GM18951 (cell line): ENCODE measurements around the gene MATK.

Experiments
- POLR2A ChIP-seq: IDR thresholded peaks from 4 replicates; pipeline ENCODE4 v1.6.1; 2011; ENCODE audit warnings: mild to moderate bottlenecking; ENCODE audit not compliant: insufficient read length, insufficient read depth; ENCODE audit errors: extremely low read depth
- in situ Hi-C: fragments of 300-500 bp; cut with MboI; formaldehyde crosslinking; loops from one replicate; pipeline ENCODE4 v1.12.0; 2022; ENCODE audit warnings: low sequenced_read_pairs, mixed read lengths, inconsistent platforms; ENCODE audit not compliant: unreplicated experiment

MATK gene

DNA sequence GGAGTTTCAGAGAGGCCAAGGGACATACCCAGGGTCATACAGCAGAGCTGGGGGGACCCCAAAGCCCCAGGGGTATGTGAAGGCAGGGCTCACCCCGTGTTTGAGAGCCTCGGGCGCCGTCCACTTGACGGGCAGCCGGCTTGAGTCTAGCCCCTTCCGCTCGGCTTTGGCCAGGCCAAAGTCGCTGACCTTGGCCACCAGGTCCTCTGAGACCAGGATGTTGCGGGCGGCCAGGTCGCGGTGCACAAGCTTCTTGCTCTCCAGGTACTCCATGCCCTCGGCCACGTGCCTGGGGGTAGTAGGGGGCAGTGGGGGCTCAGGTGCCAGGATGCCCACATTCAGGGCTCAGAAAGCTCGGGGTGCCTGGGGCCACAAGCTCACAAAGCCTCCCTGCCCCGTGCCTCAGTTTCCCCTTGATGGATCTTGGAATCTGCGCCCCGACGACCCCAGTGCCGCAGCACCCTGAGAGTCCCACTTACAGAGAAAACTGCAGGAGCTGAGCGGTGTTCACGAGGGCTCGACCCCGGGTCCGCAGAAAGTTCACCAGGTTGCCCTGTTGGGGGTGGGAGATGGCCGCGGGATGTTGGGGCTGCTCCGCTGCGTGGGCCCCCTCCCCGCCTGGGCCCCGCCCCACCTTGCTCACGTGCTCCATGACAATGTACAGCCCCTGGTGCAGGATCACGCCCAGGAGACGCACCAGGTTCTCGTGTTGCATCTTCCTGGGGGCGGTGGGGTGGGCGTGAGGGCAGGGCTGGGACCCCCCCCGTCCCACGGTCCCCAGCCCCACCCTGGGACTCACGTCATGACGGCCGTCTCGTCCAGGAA lies 7.1 kb downstream of the MATK start:
- no peak for TF ChIP-seq POLR2A
- in situ Hi-C loops: no loop called here

DNA sequence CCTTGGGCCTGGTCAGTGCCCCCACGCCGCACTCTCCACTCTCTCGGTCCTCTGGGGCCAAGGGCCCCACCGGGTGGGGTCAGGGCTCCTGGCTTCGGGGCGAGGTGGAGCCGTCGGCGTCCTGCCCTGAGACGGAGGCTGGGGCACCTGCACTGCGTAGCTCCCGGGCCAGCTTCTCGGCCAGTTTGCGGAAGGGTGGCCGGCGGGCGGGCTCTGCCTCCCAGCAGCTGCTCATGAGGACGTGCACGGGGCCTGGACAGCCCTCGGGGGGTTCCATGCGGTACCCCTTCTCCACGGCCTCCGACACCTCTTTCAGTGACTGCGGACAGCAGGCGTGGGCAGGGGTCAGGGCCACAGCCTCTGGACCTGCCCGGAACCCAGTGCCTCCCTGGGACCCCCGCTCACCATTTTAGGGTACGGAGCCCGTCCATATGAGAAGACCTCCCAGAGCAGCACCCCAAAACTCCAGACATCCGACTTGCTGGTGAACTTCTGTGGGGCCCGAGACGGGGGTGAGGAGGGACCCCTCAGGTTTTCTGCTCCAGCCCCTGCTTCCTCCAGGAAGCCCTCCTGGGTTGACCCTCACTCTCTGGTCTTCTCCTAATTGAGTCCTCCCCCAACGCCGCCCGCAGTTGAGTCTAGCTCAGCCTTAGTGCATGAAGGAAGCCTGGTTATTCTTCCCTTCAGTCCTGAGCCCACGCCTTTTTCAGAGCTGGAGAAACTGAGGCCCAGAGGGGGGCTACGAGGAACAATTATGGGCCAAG lies 7.9 kb downstream of the MATK start:
- TF ChIP-seq POLR2A: no peak
- in situ Hi-C loops: no loop called here

DNA sequence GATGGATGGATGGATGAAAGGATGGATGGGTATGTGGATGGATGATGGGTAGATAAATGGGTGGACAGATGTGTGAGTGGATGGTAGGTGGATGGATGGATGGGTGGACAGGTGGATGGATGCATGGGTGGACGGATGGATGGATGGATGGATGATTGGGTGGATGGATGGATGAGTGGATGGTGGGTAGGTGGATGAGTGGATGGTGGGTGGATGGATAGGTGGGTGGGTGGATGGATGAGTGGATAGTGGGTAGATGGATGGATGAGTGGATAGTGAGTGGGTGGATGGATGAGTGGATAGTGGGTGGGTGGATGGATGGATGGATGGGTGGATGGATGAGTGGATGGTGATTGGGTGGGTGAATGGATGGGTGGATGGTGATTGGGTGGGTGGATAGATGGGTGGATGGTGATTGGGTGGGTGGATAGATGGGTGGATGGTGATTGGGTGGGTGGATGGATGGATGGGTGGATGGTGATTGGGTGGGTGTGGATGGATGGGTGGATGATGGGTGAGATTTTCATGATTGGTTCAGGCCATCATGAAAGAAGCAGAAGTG lies 9.6 kb downstream of the MATK start:
- in situ Hi-C loops: no loop called here
- no peak for TF ChIP-seq POLR2A

DNA sequence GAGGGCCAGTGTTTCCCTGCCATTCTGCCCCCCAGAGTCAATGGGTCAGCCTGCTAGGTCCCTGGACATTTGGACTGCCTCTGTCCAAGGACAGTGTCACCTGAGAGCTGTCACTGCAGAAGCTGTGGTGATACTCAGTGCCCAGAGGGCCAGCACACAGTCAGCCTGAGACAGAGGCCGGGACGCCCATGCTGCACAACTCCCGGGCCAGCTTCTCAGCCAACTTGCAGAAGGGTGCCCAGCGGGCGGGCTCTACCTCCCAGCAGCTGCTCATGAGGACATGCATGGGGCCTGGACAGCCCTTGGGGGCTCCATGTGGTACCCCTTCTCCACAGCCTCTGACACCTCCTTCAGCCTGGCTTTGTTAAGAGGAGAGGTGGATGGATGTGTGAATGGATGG lies 10.3 kb downstream of the MATK start:
- no peak for TF ChIP-seq POLR2A

DNA sequence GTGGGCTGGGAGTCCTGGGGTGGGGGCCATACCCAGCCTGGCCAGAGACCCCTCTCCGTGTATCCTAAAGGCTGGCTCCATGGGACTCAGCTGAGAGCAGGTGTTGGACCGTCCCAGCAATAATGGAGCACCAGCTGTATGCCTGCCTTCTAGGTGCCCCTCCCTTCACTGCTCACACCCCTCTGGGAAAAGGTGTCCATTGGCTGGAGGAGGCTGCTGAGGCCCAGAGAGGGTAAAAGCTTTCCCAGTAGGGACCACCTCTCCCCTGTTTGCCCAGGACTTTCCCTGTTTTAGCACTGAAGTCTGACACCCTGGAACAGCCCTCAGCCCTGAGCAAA lies 10.8 kb downstream of the MATK start:
- TF ChIP-seq POLR2A: no peak
- in situ Hi-C loops: no loop called here

More for the DNA sequence above, 10.3 kb downstream of the MATK start:
- in situ Hi-C loops: no loop called here

DNA sequence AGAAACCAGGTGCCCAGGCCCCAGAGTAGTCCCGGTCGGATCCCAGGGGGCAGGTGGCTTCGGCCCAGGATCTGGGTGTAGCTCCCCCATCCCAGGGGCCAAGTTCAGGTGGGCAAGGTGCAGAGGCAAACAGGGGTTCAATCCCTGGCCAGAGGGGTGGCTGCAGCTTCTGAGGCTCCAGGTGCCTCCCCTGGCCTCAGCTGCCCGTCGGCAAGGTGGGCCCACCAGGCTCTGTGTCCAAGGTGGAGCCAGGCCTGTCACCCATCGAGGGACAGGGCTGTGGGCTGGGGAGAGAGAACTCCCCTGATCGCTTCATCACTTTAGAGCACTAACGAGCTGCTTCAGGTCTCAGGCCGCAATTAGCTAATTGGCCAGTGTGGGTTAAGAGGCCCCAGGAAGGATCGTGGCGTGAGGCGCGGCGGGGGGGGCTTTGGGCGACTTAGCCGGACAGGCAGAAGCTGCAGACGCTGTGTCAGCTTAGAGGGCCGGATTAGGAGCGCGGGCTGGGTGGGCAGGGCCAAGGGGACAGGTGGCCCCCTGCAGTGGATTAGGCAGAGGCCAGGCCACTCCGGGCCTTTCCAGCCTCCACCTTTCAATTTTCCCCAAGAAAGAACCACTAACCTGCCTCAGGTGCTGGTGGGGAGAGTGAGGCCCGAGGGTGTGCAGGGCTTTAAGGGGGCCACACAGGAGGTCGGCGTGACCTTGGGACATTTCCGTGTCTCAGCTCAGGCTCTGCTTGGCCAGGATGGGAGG lies 11.4 kb downstream of the MATK start:
- TF ChIP-seq POLR2A: no peak

DNA sequence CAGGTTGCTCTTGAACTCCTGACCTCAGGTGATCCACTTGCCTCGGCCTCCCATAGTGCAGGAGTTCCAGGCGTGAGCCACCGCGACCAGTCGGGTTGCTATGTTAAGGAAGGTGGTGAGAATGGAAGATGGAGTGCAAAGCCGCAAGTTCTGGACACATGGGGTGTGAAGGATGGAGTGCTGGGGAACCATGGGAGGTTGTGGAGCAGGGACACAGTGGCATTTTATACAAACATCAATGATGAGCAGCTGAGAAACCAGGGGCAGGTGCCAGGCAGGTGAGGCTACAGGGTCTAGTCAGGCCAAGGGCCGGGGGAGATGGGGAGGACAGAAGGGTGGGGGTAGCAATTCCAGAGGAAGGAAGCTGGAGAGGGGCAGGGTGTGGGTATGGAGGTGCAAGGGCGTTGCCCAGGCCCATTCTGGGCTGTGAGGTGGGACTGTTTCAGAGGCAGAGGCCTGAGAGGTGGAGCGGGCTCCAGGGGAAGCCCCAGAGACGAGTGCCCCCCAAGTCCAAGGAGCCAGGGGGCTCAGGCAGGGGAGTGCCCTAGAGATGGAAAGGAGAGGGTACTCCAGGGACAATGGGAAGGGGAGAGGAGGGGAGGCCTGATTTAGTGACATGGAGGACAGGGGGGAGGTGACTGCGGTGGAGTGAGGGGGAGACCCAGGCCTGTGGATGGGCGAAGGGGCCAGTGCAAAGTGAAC lies 12.2 kb downstream of the MATK start:
- in situ Hi-C loops: no loop called here
- TF ChIP-seq POLR2A: no peak

More for the DNA sequence above, 11.4 kb downstream of the MATK start:
- in situ Hi-C loops: no loop called here

DNA sequence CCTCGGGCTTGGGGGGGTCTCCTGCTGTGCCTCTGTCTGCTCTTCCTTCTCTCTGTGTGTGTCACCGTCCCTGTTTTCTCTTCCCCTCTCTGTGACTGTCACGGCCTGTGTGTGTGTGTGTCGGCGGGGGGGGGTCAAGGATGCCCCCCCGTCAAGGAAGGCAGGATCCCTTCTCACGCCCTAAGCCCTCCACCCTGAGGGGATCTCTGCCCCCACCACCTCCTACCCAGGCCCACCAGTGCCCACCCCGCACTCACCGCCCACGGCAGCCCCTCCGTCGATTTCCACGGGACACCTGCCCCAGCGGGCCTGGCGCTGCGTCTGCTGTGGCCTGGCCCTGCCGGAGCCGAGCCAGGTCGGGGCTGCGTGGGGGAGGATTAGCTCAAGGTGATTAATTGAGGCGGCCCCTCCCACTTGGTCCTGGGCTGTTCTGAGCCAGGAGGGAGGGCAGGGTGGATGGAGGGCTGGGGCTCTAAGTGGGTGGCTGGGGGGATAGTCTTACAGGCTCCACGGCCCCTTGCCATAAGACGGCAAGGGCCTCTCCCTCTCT lies 14.2 kb downstream of the MATK start, which contains the start of gene RAX2:
Gene RAX2, minus strand, starts transcription at position 323 of the 550 bp plus-strand sequence. CDS start 486 bp downstream, outside the sequence.
- no peak for TF ChIP-seq POLR2A
- in situ Hi-C loops: no loop called here

DNA sequence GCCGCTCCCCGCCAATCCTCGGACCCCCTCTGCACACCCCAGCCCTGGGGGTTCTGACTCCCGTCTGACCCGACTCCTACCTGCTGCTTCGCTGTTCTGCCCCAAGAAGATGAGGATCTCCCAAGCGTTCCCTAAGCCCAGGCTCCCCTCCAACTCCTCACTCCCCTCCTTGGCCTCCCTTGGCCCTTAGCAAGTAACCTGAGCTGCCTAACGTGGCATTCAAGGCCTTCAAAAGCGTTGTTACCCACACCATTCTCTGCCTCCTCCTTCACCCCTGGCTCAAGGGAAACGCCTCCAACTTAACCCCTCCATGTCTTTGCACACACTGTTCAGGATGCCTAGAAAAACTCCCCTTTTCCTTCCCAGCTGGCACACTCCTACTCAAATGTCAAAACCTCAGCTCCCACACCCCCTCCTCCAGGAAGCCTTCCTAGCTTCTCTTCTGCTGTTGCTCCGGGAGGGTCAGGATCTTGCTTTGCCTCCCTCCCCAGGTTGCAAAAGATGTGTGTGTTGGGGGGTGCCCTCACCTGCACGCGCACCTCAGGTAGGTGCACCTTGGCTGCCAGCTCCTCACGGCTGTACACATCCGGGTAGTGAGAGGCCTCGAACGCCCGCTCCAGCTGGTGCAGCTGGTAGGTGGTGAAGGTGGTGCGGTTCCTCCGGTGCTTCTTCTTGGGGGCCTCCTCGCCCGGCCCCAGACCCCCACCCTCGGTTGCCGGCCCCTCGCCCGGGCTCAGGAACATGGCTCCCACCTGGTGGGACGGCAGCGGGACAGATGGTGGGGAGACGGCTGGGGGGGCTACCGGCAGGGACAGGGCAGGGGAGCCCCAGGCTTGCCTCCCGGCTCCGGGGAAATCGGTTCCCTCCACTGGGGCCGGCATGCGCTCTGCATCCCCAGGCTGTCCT lies 14.9 kb downstream of the MATK start:
- in situ Hi-C loops: no loop called here
- TF ChIP-seq POLR2A: no peak

DNA sequence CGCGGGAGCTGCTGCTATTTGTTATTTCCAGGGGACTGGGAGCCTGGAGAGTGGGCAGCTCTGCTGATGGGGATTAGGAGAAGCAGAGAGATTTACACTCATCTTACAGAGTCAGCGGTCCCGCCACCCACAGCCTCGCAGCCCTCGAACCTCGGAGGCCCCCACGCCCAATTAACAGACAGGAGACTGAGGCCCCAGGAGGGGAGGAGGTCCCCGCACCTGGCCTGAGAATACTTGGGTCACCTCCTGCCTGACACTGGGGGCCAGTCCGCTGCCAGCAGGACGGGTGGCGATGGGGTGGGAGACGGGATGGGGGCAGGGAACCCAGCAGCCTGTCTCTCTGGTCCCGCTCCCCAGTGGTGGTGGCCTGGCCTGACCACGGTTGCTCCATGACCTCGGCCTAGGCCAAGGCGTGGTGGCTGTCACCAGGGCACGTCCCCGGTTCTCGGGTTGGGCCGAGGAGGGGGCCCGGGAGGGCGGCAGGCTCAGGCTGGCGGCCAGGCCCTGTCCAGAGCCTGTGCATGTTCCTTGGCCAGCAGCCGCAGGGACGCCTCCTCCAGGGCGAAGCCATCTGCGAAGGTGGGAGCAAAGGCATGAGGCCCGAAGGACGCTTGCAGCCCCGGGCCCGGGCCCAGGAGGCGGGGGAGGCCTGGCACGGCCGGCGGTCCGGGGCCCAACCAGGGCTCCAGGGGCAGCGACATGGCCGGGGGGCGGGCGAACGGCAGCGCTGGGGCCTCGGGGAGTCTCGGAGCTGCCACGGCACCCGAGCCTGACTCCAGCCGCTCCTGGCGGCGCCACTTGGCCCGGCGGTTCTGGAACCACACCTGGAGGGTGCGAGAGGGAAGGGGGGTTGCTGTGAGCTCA lies 15.8 kb downstream of the MATK start:
- peak; percentile 13 for TF ChIP-seq POLR2A
- in situ Hi-C loops: no loop called here
